HS-5 (cell line): ENCODE measurements around the gene HSF2BP.
"Not testable (repeated sequence)": the region's sequence is repeated elsewhere in the genome, so short reads cannot be mapped to it uniquely, and the experiment has no call there.

Experiments used
- DNase-seq: peaks from one replicate; pipeline ENCODE4 v3.0.0-alpha.2; 2012; ENCODE audit warnings: low read depth

HSF2BP gene

GRCh38 chr21:43651926-43652325, 7.4 kb downstream of the HSF2BP start:
- not testable (repeated sequence) for DNase-seq

GRCh38 chr21:43648171-43648570, 11.1 kb downstream of the HSF2BP start:
- DNase-seq: no peak

- DNase-seq: peak; percentile 88
These were observed 12.6 kb downstream of the HSF2BP start for GRCh38 chr21:43646550-43647260.

GRCh38 chr21:43645976-43646375, 13.3 kb downstream of the HSF2BP start:
- no peak for DNase-seq

- DNase-seq: no peak
These were observed 14.0 kb downstream of the HSF2BP start for GRCh38 chr21:43645136-43645891.

- no peak for DNase-seq
These were observed 14.7 kb downstream of the HSF2BP start for GRCh38 chr21:43644609-43645008.

GRCh38 chr21:43644071-43644470, 15.2 kb downstream of the HSF2BP start:
- no peak for DNase-seq

GRCh38 chr21:43643193-43643592, 16.1 kb downstream of the HSF2BP start:
- DNase-seq: no peak

GRCh38 chr21:43640400-43640799, 18.9 kb downstream of the HSF2BP start:
- DNase-seq: no peak

- DNase-seq: peak; percentile 70
These were observed 19.6 kb downstream of the HSF2BP start for GRCh38 chr21:43639470-43640353.

- DNase-seq: no peak
These were observed 21.6 kb downstream of the HSF2BP start for GRCh38 chr21:43637530-43638158.

GRCh38 chr21:43635436-43635835, 23.9 kb downstream of the HSF2BP start:
- DNase-seq: no peak

GRCh38 chr21:43634618-43635017, 24.7 kb downstream of the HSF2BP start:
- no peak for DNase-seq

- DNase-seq: no peak
These were observed 26.8 kb downstream of the HSF2BP start for GRCh38 chr21:43632373-43632905.

GRCh38 chr21:43631411-43632107, 27.7 kb downstream of the HSF2BP start:
- DNase-seq: no peak

GRCh38 chr21:43627527-43627926, 31.8 kb downstream of the HSF2BP start:
- DNase-seq: no peak

GRCh38 chr21:43626390-43626789, 32.9 kb downstream of the HSF2BP start:
- no peak for DNase-seq

- DNase-seq: no peak
These were observed 34.9 kb downstream of the HSF2BP start for GRCh38 chr21:43624339-43624738.

GRCh38 chr21:43623588-43623987, 35.7 kb downstream of the HSF2BP start:
- no peak for DNase-seq

- DNase-seq: no peak
These were observed 36.5 kb downstream of the HSF2BP start for GRCh38 chr21:43622796-43623195.

GRCh38 chr21:43619856-43620255, 39.4 kb downstream of the HSF2BP start:
- DNase-seq: no peak
